H1 (cell line): ENCODE results near the gene ATF7. TPM values are rescaled to one million over a fixed set of nuclear protein-coding genes. Genes with fewer than 3 reads are reported as not detected.

Experiments
- CTCF ChIA-PET: fragments of 300-600 bp; sonication (Branson Sonifier 250); formaldehyde crosslinking; loops from one replicate; lab custom pipeline; 2021; ENCODE audit not compliant: partially characterized antibody; lab: Charles Lee
- POLR2A ChIA-PET: fragments of 300-600 bp; sonication (Branson Sonifier 250); formaldehyde crosslinking; loops from one replicate; lab custom pipeline; 2021; ENCODE audit warnings: inconsistent platforms; ENCODE audit not compliant: partially characterized antibody; lab: Charles Lee
- DNase-seq, 2 experiments: peaks; one replicate each; pipeline versions ENCODE4 v3.0.0 to v3.0.0-alpha.2; 2010 to 2022; ENCODE audit warnings: low spot score in 2 of 2, low read depth in 1 of 2, mixed read lengths in 1 of 2
- FAIRE-seq: peaks from 2 replicates; lab custom pipeline; 2011; peaks lifted over from hg19 to GRCh38; lab: Jason Lieb, UNC
- H2AFZ ChIP-seq: 2 replicates; pipeline ENCODE4 v1.8.1; 2012; ENCODE audit warnings: low read length, inconsistent platforms
- H2AK5ac ChIP-seq: 2 replicates; pipeline ENCODE4 v1.6.1; 2013; ENCODE audit warnings: low read depth, low read length
- H2BK120ac ChIP-seq: replicated peaks from 2 replicates; pipeline ENCODE3; 2013; ENCODE audit warnings: low read depth, low read length, inconsistent platforms
- H2BK12ac ChIP-seq: 2 replicates; pipeline ENCODE4 v1.6.1; 2013; ENCODE audit warnings: low read depth, low read length
- H2BK15ac ChIP-seq: 2 replicates; pipeline ENCODE4 v1.6.1; 2013; ENCODE audit warnings: low read length
- H2BK20ac ChIP-seq: 2 replicates; pipeline ENCODE4 v1.6.1; 2013; ENCODE audit warnings: low read length
- H2BK5ac ChIP-seq: 2 replicates; pipeline ENCODE4 v1.6.1; 2013; ENCODE audit warnings: low read depth, low read length
- H3K14ac ChIP-seq: 2 replicates; pipeline ENCODE4 v1.6.1; 2013; ENCODE audit warnings: inconsistent platforms; ENCODE audit not compliant: insufficient read length
- H3K18ac ChIP-seq: 2 replicates; pipeline ENCODE4 v1.6.1; 2013; ENCODE audit warnings: low read length; ENCODE audit errors: extremely low read depth
- H3K23ac ChIP-seq: 2 replicates; pipeline ENCODE4 v1.6.1; 2013; ENCODE audit warnings: inconsistent platforms; ENCODE audit not compliant: insufficient read length
- H3K23me2 ChIP-seq: 2 replicates; pipeline ENCODE4 v1.6.1; 2013; ENCODE audit warnings: low read depth, low read length
- H3K27ac ChIP-seq: 2 replicates; pipeline ENCODE4 v1.6.1; 2011; ENCODE audit warnings: low read depth, low read length, inconsistent platforms
- H3K27me3 ChIP-seq, 4 experiments: replicated peaks in 1 of 4; 1 replicate in 1 of 4; 2 replicates in 3 of 4; pipeline versions ENCODE4 v1.6.1 to v1.8.1; 2011 to 2013; ENCODE audit warnings: low read length in 3 of 4, mild to moderate bottlenecking in 3 of 4, inconsistent platforms in 2 of 4, mixed read lengths in 2 of 4, moderate library complexity in 1 of 4; ENCODE audit not compliant: control insufficient read depth in 3 of 4, insufficient read depth in 3 of 4; ENCODE audit errors: extremely low read depth in 1 of 4
- H3K36me3 ChIP-seq, 4 experiments: 2 replicates each; pipeline versions ENCODE4 v1.6.1 to v1.8.1; 2011 to 2013; ENCODE audit warnings: mild to moderate bottlenecking in 4 of 4, low read length in 3 of 4, moderate library complexity in 2 of 4, control low read depth in 1 of 4, inconsistent platforms in 1 of 4; ENCODE audit not compliant: insufficient read depth in 4 of 4, control insufficient read depth in 2 of 4
- H3K4ac ChIP-seq: replicated peaks from 2 replicates; pipeline ENCODE3; 2013; ENCODE audit warnings: low read length, low read depth, mixed read lengths, inconsistent platforms; ENCODE audit not compliant: insufficient read length
- H3K4me1 ChIP-seq, 4 experiments: replicated peaks in 1 of 4; 1 replicate in 1 of 4; 2 replicates in 3 of 4; pipeline versions ENCODE4 v1.6.1 to v1.8.1; 2011 to 2013; ENCODE audit warnings: low read length in 3 of 4, inconsistent platforms in 2 of 4, mixed read lengths in 1 of 4; ENCODE audit not compliant: insufficient read depth in 4 of 4, control insufficient read depth in 3 of 4
- H3K4me2 ChIP-seq, 2 experiments: 2 replicates each; pipeline versions ENCODE4 v1.6.1 to v1.8.1; 2011 to 2013; ENCODE audit warnings: low read depth in 2 of 2, low read length in 2 of 2, control low read depth in 1 of 2, inconsistent platforms in 1 of 2, mild to moderate bottlenecking in 1 of 2; ENCODE audit not compliant: insufficient read depth in 1 of 2
- H3K4me3 ChIP-seq, 4 experiments: fragments of 200-600, 300-600 bp in 1 of 4; sonication (generic), shearing (Covaris generic), sonication (Bioruptor Twin) in 1 of 4; 2 replicates each; pipeline versions ENCODE4 v1.5.1 to v1.8.1; 2011 to 2016; ENCODE audit warnings: low read length in 4 of 4, low read depth in 3 of 4, control low read depth in 2 of 4, inconsistent platforms in 2 of 4, mild to moderate bottlenecking in 2 of 4, mixed read lengths in 1 of 4, moderate library complexity in 1 of 4; ENCODE audit not compliant: insufficient read depth in 2 of 4; ENCODE audit errors: extremely low read depth in 1 of 4
- H3K56ac ChIP-seq: replicated peaks from 2 replicates; pipeline ENCODE3; 2013; ENCODE audit warnings: low read depth, mild to moderate bottlenecking, mixed read lengths, low read length, inconsistent platforms; ENCODE audit not compliant: insufficient read length
- H3K79me1 ChIP-seq: 2 replicates; pipeline ENCODE4 v1.6.1; 2013; ENCODE audit warnings: low read depth, low read length, control low read depth
- H3K79me2 ChIP-seq, 2 experiments: 2 replicates each; pipeline versions ENCODE4 v1.6.1 to v1.8.1; 2012 to 2013; ENCODE audit warnings: low read length in 2 of 2, mild to moderate bottlenecking in 2 of 2, inconsistent platforms in 1 of 2; ENCODE audit not compliant: insufficient read depth in 2 of 2, control insufficient read depth in 1 of 2
- H3K9ac ChIP-seq, 4 experiments: replicated peaks in 1 of 4; 1 replicate in 1 of 4; 2 replicates in 3 of 4; pipeline versions ENCODE4 v1.6.1 to v1.8.1; 2011 to 2013; ENCODE audit warnings: low read depth in 3 of 4, low read length in 3 of 4, control low read depth in 2 of 4, mild to moderate bottlenecking in 2 of 4, moderate library complexity in 2 of 4, inconsistent platforms in 1 of 4; ENCODE audit errors: extremely low read depth in 1 of 4
- H3K9me3 ChIP-seq, 2 experiments: 2 replicates each; pipeline versions ENCODE4 v1.6.1 to v1.8.1; 2012 to 2013; ENCODE audit warnings: mild to moderate bottlenecking in 2 of 2, moderate library complexity in 2 of 2, control low read depth in 1 of 2, inconsistent platforms in 1 of 2, low read depth in 1 of 2, low read length in 1 of 2, mixed read lengths in 1 of 2; ENCODE audit not compliant: insufficient read depth in 2 of 2
- H4K20me1 ChIP-seq, 2 experiments: replicated peaks in 1 of 2; 2 replicates each; pipeline versions ENCODE3 to v1.8.1; 2011 to 2013; ENCODE audit warnings: inconsistent platforms in 2 of 2, low read length in 2 of 2, mild to moderate bottlenecking in 1 of 2; ENCODE audit not compliant: insufficient read depth in 2 of 2, control insufficient read depth in 1 of 2
- H4K5ac ChIP-seq: 2 replicates; pipeline ENCODE4 v1.6.1; 2013; ENCODE audit warnings: low read length, low read depth, mixed read lengths, inconsistent platforms; ENCODE audit not compliant: insufficient read length
- H4K8ac ChIP-seq: 2 replicates; pipeline ENCODE4 v1.8.0; 2013; ENCODE audit warnings: mild to moderate bottlenecking, moderate library complexity, low read length, inconsistent platforms; ENCODE audit not compliant: insufficient read depth; ENCODE audit errors: extremely low read depth
- H4K91ac ChIP-seq: replicated peaks from 2 replicates; pipeline ENCODE3; 2013; ENCODE audit warnings: low read length, mixed read lengths, inconsistent platforms; ENCODE audit not compliant: insufficient read length
- CBX5 ChIP-seq: fragments of 300-800, 300-1000 bp; sonication (generic); IDR thresholded peaks from 2 replicates; pipeline ENCODE4 v1.7.1; 2016; ENCODE audit warnings: antibody characterized with exemption, low read length, low read depth
- CHD1 ChIP-seq: IDR thresholded peaks from 2 replicates; pipeline ENCODE4 v1.6.1; 2012; ENCODE audit warnings: low read depth, low read length, improper control_type of control experiment
- EP300 ChIP-seq, 2 experiments: IDR thresholded peaks; 1 replicate in 1 of 2; 2 replicates in 1 of 2; pipeline ENCODE4 v1.6.1; 2011 to 2012; ENCODE audit warnings: low read depth in 2 of 2, low read length in 2 of 2, mild to moderate bottlenecking in 2 of 2, borderline replicate concordance in 1 of 2, inconsistent platforms in 1 of 2, moderate library complexity in 1 of 2
- KDM1A ChIP-seq: fragments of 200-600, 300-600 bp; sonication (generic); IDR thresholded peaks from 2 replicates; pipeline ENCODE4 v1.7.1; 2016; ENCODE audit warnings: mild to moderate bottlenecking, low read length, borderline replicate concordance
- MAFK ChIP-seq: IDR thresholded peaks from 2 replicates; pipeline ENCODE4 v1.6.1; 2012; ENCODE audit warnings: low read depth, mild to moderate bottlenecking, improper control_type of control experiment, low read length
- NANOG ChIP-seq: IDR thresholded peaks from 2 replicates; pipeline ENCODE4 v1.6.1; 2011; ENCODE audit warnings: low read length, low read depth, mild to moderate bottlenecking, inconsistent platforms; ENCODE audit not compliant: insufficient read depth, poor library complexity, severe bottlenecking
- POLR2A ChIP-seq, 2 experiments: IDR thresholded peaks; 1 replicate in 1 of 2; 2 replicates in 1 of 2; pipeline ENCODE4 v1.6.1; 2011; ENCODE audit warnings: low read depth in 2 of 2, low read length in 2 of 2, mild to moderate bottlenecking in 2 of 2; ENCODE audit errors: control extremely low read depth in 1 of 2
- POU5F1 ChIP-seq: IDR thresholded peaks from 2 replicates; pipeline ENCODE4 v1.6.1; 2011; ENCODE audit warnings: low read depth, mild to moderate bottlenecking, low read length, moderate library complexity
- TAF7 ChIP-seq: optimal IDR thresholded peaks from 2 replicates; pipeline ENCODE3; 2011; ENCODE audit warnings: low read depth, mild to moderate bottlenecking, inconsistent platforms, low read length, moderate library complexity, borderline replicate concordance
- USF2 ChIP-seq: IDR thresholded peaks from 2 replicates; pipeline ENCODE4 v1.6.1; 2011; ENCODE audit warnings: low read length, improper control_type of control experiment
- WGBS, 2 experiments: shearing (Covaris generic) in 1 of 2; methylation state at CpG; one replicate each; pipeline versions ENCODE4 v1.1.6 to v1.1.7; 2013 to 2015; ENCODE audit warnings: low lambda C conversion rate in 2 of 2, mixed read lengths in 2 of 2, inconsistent platforms in 1 of 2, low coverage in 1 of 2, missing lambda C conversion rate in 1 of 2; ENCODE audit not compliant: insufficient replicate concordance in 2 of 2, insufficient coverage in 1 of 2, insufficient read length in 1 of 2; ENCODE audit errors: extremely low coverage in 1 of 2, missing lambda C conversion rate in 1 of 2; 5-methylcytosine and 5-hydroxymethylcytosine counted together
- polyA plus RNA-seq, 7 experiments: library from polyadenylated mRNA; depleted of rRNA in 3 of 7; stranded (reverse) in 5 of 7; unstranded in 2 of 7; fragments of >200 nt in 5 of 7; fragments of 200-250 nt in 2 of 7; gene quantifications; 1 replicate in 5 of 7; 2 replicates in 1 of 7; 4 replicates in 1 of 7; pipeline versions ENCODE4 v1.2.1 to v1.2.3, GENCODE V29; 2011 to 2013; ENCODE audit warnings: missing spikeins in 2 of 7, mixed read lengths in 2 of 7
- total RNA-seq: library from RNA; stranded (reverse); fragmentation: NEBNext Ultra II Directional; extraction: Animal tissue kit (Norgen Biotek cat#: 25700); gene quantifications from 2 replicates; pipeline ENCODE4 v1.2.1, GENCODE V29; 2021
- TF ChIP-seq, protein P1 (sequence below), 3 experiments: IDR thresholded peaks; 1 replicate in 2 of 3; 2 replicates in 1 of 3; pipeline versions ENCODE4 v1.5.1 to v1.6.1; 2011; ENCODE audit warnings: low read length in 3 of 3, mild to moderate bottlenecking in 3 of 3, inconsistent platforms in 2 of 3, low read depth in 1 of 3, moderate library complexity in 1 of 3; ENCODE audit not compliant: insufficient read depth in 1 of 3; ENCODE audit errors: control extremely low read depth in 1 of 3

Gene ATF7
- total and polyA plus RNA-seq, 2 of the 8 experiments (the other 6 are each of a cell fraction or from before 2014, with no cell fraction given): 10.1 to 16.6 TPM

DNA sequence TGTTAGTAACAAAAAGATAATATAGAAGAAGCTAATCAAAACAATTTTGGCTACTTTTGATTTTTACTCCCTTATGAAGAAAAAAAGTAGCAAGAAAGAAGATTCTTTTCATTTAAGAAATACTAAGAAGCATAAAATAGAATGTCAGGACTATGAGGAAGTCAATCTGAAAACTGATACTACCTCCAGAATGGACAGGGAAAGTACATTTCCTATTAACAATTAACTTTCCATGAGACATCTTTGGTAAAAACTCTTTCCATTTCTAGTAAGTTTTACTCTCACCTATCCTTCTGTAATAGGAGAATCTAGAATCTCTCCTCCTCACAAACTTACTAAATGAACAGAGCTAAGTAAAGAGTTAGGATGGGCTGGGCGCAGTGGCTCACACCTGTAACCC lies 67.6 kb downstream of the ATF7 start:
- no peak overlapping the region for H2AFZ ChIP-seq
- H2BK20ac ChIP-seq: no peak overlapping the region
- no peaks in the 10 kb centered on the region for H3K79me1 ChIP-seq
- H3K27ac ChIP-seq: no peak overlapping the region
- H3K56ac ChIP-seq: no peak overlapping the region
- no peaks in the 10 kb centered on the region for H3K9me3 ChIP-seq
- no peaks in the 10 kb centered on the region for H3K23me2 ChIP-seq
- POLR2A ChIA-PET: no interaction called here
- no peaks in the 10 kb centered on the region for H4K20me1 ChIP-seq
- no peaks in the 10 kb centered on the region for H3K36me3 ChIP-seq
- H2AK5ac ChIP-seq: no peak overlapping the region
- H3K4me1 ChIP-seq: no peaks in the 10 kb centered on the region
- no peak overlapping the region for H4K5ac ChIP-seq
- no peak overlapping the region for H2BK120ac ChIP-seq
- no peaks in the 10 kb centered on the region for H3K27me3 ChIP-seq
- H3K23ac ChIP-seq: no peak overlapping the region
- H2BK5ac ChIP-seq: no peak overlapping the region
- H3K4me3 ChIP-seq: no peak overlapping the region
- H3K14ac ChIP-seq: no peak overlapping the region
- no peak overlapping the region for H3K9ac ChIP-seq
- no peak overlapping the region for H4K91ac ChIP-seq
- 100% methylated on average over 1 of the region's 1 CpG; no CpG with 5 or more reads in 1 of the 2 experiments for WGBS, 2 experiments
- FAIRE-seq (no peak), DNase-seq (no peak)
- no peak overlapping the region for H2BK12ac ChIP-seq
- no peak overlapping the region for H3K18ac ChIP-seq
- H3K4ac ChIP-seq: no peak overlapping the region
- H2BK15ac ChIP-seq: no peak overlapping the region
- H3K79me2 ChIP-seq: no peaks in the 10 kb centered on the region
- CTCF ChIA-PET: interaction anchor here (0.9 kb wide), 1 partner anchor 20 kb away, joined by 4 read pairs; no protein-coding TSS in a partner anchor
- no peak overlapping the region for H3K4me2 ChIP-seq
- H4K8ac ChIP-seq: no peak overlapping the region
- TF ChIP-seq POLR2A (IDR thresholded peaks at IDR 0.05; ENCODE audit: control extremely low read depth in 1 of 2, low read depth in 2 of 2, low read length in 2 of 2): no peak
- no peak for TF ChIP-seq EP300 (IDR thresholded peaks at IDR 0.05; ENCODE audit: borderline replicate concordance in 1 of 2, low read depth in 2 of 2, low read length in 2 of 2)
- no peak for TF ChIP-seq TAF7
- TF ChIP-seq NANOG: no peak
- no peak for TF ChIP-seq USF2
- no peak for TF ChIP-seq POU5F1
- TF ChIP-seq, protein P1, sequence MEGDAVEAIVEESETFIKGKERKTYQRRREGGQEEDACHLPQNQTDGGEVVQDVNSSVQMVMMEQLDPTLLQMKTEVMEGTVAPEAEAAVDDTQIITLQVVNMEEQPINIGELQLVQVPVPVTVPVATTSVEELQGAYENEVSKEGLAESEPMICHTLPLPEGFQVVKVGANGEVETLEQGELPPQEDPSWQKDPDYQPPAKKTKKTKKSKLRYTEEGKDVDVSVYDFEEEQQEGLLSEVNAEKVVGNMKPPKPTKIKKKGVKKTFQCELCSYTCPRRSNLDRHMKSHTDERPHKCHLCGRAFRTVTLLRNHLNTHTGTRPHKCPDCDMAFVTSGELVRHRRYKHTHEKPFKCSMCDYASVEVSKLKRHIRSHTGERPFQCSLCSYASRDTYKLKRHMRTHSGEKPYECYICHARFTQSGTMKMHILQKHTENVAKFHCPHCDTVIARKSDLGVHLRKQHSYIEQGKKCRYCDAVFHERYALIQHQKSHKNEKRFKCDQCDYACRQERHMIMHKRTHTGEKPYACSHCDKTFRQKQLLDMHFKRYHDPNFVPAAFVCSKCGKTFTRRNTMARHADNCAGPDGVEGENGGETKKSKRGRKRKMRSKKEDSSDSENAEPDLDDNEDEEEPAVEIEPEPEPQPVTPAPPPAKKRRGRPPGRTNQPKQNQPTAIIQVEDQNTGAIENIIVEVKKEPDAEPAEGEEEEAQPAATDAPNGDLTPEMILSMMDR (IDR thresholded peaks at IDR 0.05; ENCODE audit: control extremely low read depth in 1 of 3, insufficient read depth in 1 of 3, low read depth in 1 of 3, low read length in 3 of 3): no peak
- TF ChIP-seq KDM1A: no peak
- TF ChIP-seq CHD1: no peak
- no peak for TF ChIP-seq CBX5
- TF ChIP-seq MAFK: no peak
